PC-3 (cell line): ENCODE results near the gene NMNAT2.

ENCODE experiments used
- CTCF ChIP-seq: fragments of 300-600 bp; sonication (generic); conservative IDR thresholded peaks from 2 replicates; pipeline ENCODE4 v1.5.1; 2017; ENCODE audit warnings: antibody characterized with exemption, low read depth, mild to moderate bottlenecking, low read length
- EZH2 ChIP-seq: fragments of 300-600 bp; sonication (generic); IDR thresholded peaks from one replicate; pipeline ENCODE4 v1.6.1; 2017; ENCODE audit warnings: antibody characterized with exemption, mild to moderate bottlenecking, low read length; ENCODE audit not compliant: unreplicated experiment

DNA sequence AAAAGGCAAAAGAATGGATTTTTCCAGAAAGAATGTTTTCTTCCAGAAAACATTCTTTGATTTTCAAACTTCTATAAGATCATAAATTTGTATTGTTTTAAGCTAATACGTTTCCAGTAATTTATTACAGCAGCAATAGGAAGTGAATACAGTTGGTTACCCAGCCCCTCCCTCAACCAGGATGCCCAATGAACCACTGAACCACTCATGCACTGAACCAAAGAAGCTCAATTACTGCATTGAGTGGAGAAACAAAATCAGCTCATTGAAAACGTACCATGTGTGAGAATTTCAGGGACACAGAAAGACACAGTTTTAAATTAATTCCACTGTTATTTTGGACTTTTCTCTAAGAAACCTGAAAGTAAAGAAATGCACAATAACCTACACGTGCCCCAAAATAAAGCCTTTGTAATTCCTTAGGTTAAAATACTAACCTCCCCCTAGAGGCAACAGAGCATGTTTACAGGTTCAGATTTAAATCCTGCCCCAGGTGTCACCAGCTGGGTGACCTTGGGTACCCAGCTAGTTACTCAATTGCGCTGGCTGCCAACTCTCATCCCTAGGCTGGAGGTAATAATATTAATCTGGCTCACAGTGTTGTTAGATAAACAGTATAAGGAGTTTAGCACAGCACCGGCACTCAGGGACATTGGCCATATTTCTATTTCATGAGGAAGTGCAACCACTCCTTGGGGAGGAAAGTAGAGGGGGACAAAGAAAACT lies 111.7 kb downstream of the NMNAT2 start:
- TF ChIP-seq CTCF (peak; percentile 48), EZH2 (no peak)
